ENCODE measurements around the gene REG1A. TPM values are rescaled to one million over a fixed set of nuclear protein-coding genes. Genes with fewer than 3 reads are reported as not detected.

Gene REG1A
- total RNA-seq, 1 donor from 2014 or later = not detected

GRCh38 chr2:79114797-79115494 lies 5.3 kb upstream of the REG1A start:
- H3K36me3 ChIP-seq = no peaks in the 10 kb centered on the region
- DNase-seq = no peak
- no peak overlapping the region for H3K27ac ChIP-seq
- H3K9me3 ChIP-seq = no peaks in the 10 kb centered on the region
- no peak overlapping the region for H3K4me3 ChIP-seq
- no peak for TF ChIP-seq CTCF (IDR thresholded peaks at IDR 0.05)
- intact Hi-C loops (cut with DNase I) = no loop called here
- no peaks in the 10 kb centered on the region for H3K27me3 ChIP-seq
- ATAC-seq = no peak
- H3K4me1 ChIP-seq = no peaks in the 10 kb centered on the region

- no peak for ATAC-seq
- intact Hi-C loops (cut with DNase I) = no loop called here
- Histone ChIP-seq H3K4me1 (no peaks in the 10 kb centered on the region), H3K36me3 (no peaks in the 10 kb centered on the region), H3K9me3 (no peaks in the 10 kb centered on the region), H3K27me3 (no peaks in the 10 kb centered on the region), H3K27ac (no peak overlapping the region), H3K4me3 (no peak overlapping the region)
- TF ChIP-seq CTCF (IDR thresholded peaks at IDR 0.05) = no peak
- no peak for DNase-seq
These were observed 3.0 kb upstream of the REG1A start for GRCh38 chr2:79116997-79117928.

GRCh38 chr2:79122676-79123075 lies 2.4 kb downstream of the REG1A start:
- Histone ChIP-seq H3K36me3 (no peaks in the 10 kb centered on the region), H3K27ac (no peak overlapping the region), H3K27me3 (no peaks in the 10 kb centered on the region), H3K4me3 (no peak overlapping the region), H3K4me1 (no peaks in the 10 kb centered on the region), H3K9me3 (no peaks in the 10 kb centered on the region)
- no peak for DNase-seq
- no peak for ATAC-seq
- intact Hi-C loops (cut with DNase I) = no loop called here
- TF ChIP-seq CTCF (IDR thresholded peaks at IDR 0.05) = no peak

- Histone ChIP-seq H3K27me3 (no peaks in the 10 kb centered on the region), H3K36me3 (no peaks in the 10 kb centered on the region), H3K27ac (no peak overlapping the region), H3K4me1 (no peaks in the 10 kb centered on the region), H3K4me3 (no peak overlapping the region), H3K9me3 (no peaks in the 10 kb centered on the region)
- no peak for ATAC-seq
- TF ChIP-seq CTCF (IDR thresholded peaks at IDR 0.05) = no peak
- intact Hi-C loops (cut with DNase I) = no loop called here
- DNase-seq = no peak
These were observed 4.8 kb downstream of the REG1A start for GRCh38 chr2:79124907-79125720.

GRCh38 chr2:79125721-79125985 lies 5.4 kb downstream of the REG1A start:
- H3K4me1 ChIP-seq = no peaks in the 10 kb centered on the region

More at GRCh38 chr2:79125721-79125985, 5.4 kb downstream of the REG1A start:
- TF ChIP-seq CTCF (IDR thresholded peaks at IDR 0.05) = no peak
- Histone ChIP-seq H3K36me3 (no peaks in the 10 kb centered on the region), H3K27me3 (no peaks in the 10 kb centered on the region), H3K27ac (no peak overlapping the region), H3K4me3 (no peak overlapping the region), H3K9me3 (no peaks in the 10 kb centered on the region)
- ATAC-seq (no peak), DNase-seq (no peak)
- intact Hi-C loops (cut with DNase I) = no loop called here
